A549 (cell line): ENCODE measurements around the gene HNRNPA3. TPM values are rescaled to one million over a fixed set of nuclear protein-coding genes. Genes with fewer than 3 reads are reported as not detected.
"Not testable (repeated sequence)": the region's sequence is repeated elsewhere in the genome, so short reads cannot be mapped to it uniquely, and the experiment has no call there.

Source experiments
- ATAC-seq, 2 experiments: fragments of 200-7000 bp in 1 of 2; fragments of >200 bp in 1 of 2; cut with Nextera tagmentation in 1 of 2; cut with Tn5 transposase in 1 of 2; 3 replicates each; pipeline versions ENCODE4 v1.8.0 to v1.9.1; 2018 to 2020; ENCODE audit warnings: mild to moderate bottlenecking in 1 of 2, moderate library complexity in 1 of 2
- CTCF ChIA-PET: fragments of 300-600 bp; sonication (Branson Sonifier 250); formaldehyde crosslinking; extraction: SDS; loops from one replicate; lab custom pipeline; 2021; ENCODE audit warnings: antibody characterized with exemption, inconsistent platforms; lab: Yijun Ruan, JAX
- POLR2A ChIA-PET: fragments of 350-600 bp; formaldehyde crosslinking; extraction: SDS; loops from one replicate; lab custom pipeline; 2021; ENCODE audit warnings: antibody characterized with exemption, inconsistent platforms; lab: Yijun Ruan, JAX
- DNase-seq, 2 experiments: peaks; one replicate each; pipeline versions ENCODE4 v3.0.0 to v3.0.0-alpha.2; 2011 to 2016; ENCODE audit warnings: low read depth in 1 of 2, low spot score in 1 of 2
- FAIRE-seq: peaks from 2 replicates; lab custom pipeline; 2011; peaks lifted over from hg19 to GRCh38; lab: Jason Lieb, UNC
- H3K27ac ChIP-seq, 2 experiments: fragments of >200 bp; sonication (Bioruptor Twin); formaldehyde crosslinking; 3 replicates each; pipeline ENCODE4 v1.5.1; 2016 to 2017
- H3K4me1 ChIP-seq: fragments of >200 bp; sonication (Bioruptor Twin); formaldehyde crosslinking; 3 replicates; pipeline ENCODE4 v1.6.1; 2016
- H3K4me2 ChIP-seq: fragments of >200 bp; sonication (Bioruptor Twin); formaldehyde crosslinking; 3 replicates; pipeline ENCODE4 v1.6.1; 2016
- H3K4me3 ChIP-seq: fragments of >200 bp; sonication (Bioruptor Twin); formaldehyde crosslinking; 3 replicates; pipeline ENCODE4 v1.5.1; 2016
- H3K9me3 ChIP-seq: fragments of >200 bp; sonication (Bioruptor Twin); formaldehyde crosslinking; 3 replicates; pipeline ENCODE4 v1.6.1; 2016
- CBX2 ChIP-seq: fragments of 200-600 bp; sonication (generic); IDR thresholded peaks from 2 replicates; pipeline ENCODE4 v1.6.1; 2016; ENCODE audit warnings: low read depth, mild to moderate bottlenecking, borderline replicate concordance
- CBX8 ChIP-seq: fragments of 200-600 bp; sonication (generic); IDR thresholded peaks from 2 replicates; pipeline ENCODE4 v1.6.1; 2016
- CHD4 ChIP-seq: fragments of 200-600 bp; sonication (generic); IDR thresholded peaks from 2 replicates; pipeline ENCODE4 v1.6.1; 2016; ENCODE audit warnings: antibody characterized with exemption, mild to moderate bottlenecking, borderline replicate concordance
- EP300 ChIP-seq, 2 experiments: fragments of >200 bp; sonication (Bioruptor Twin); formaldehyde crosslinking; IDR thresholded peaks; 2 replicates in 1 of 2; 3 replicates in 1 of 2; pipeline ENCODE4 v1.6.1; 2016 to 2017
- FOXS1 ChIP-seq: fragments of 250-450 bp; sonication (Bioruptor Pico); IDR thresholded peaks from 2 replicates; pipeline ENCODE4 v1.5.0; 2020; ENCODE audit warnings: mild to moderate bottlenecking, moderate library complexity
- HDAC2 ChIP-seq: fragments of 200-600 bp; sonication (generic); IDR thresholded peaks from 2 replicates; pipeline ENCODE4 v1.6.1; 2016
- HEYL ChIP-seq: fragments of 250-450 bp; sonication (Bioruptor Pico); IDR thresholded peaks from 2 replicates; pipeline ENCODE4 v1.8.0; 2021; ENCODE audit warnings: mild to moderate bottlenecking, moderate library complexity
- HOXA7 ChIP-seq: fragments of 250-450 bp; sonication (Bioruptor Pico); IDR thresholded peaks from 2 replicates; pipeline ENCODE4 v1.5.0; 2020; ENCODE audit warnings: mild to moderate bottlenecking, moderate library complexity
- HOXB13 ChIP-seq: fragments of 250-450 bp; sonication (Bioruptor Pico); IDR thresholded peaks from 2 replicates; pipeline ENCODE4 v1.5.0; 2020; ENCODE audit warnings: low read depth, mild to moderate bottlenecking, moderate library complexity
- KDM1A ChIP-seq: fragments of 200-600 bp; sonication (generic); IDR thresholded peaks from 2 replicates; pipeline ENCODE4 v1.6.1; 2016; ENCODE audit warnings: low read depth, mild to moderate bottlenecking
- KDM5A ChIP-seq: fragments of 200-600 bp; sonication (generic); IDR thresholded peaks from 2 replicates; pipeline ENCODE4 v1.6.1; 2016; ENCODE audit warnings: antibody characterized with exemption, mild to moderate bottlenecking
- NPAS2 ChIP-seq: fragments of 250-450 bp; sonication (Bioruptor Pico); IDR thresholded peaks from 2 replicates; pipeline ENCODE4 v1.8.0; 2022; ENCODE audit warnings: mild to moderate bottlenecking, moderate library complexity, borderline replicate concordance
- NR3C1 ChIP-seq: fragments of >200 bp; sonication (Bioruptor Twin); formaldehyde crosslinking; IDR thresholded peaks from 3 replicates; pipeline ENCODE4 v1.6.1; 2017
- PHF8 ChIP-seq: fragments of 200-600 bp; sonication (generic); IDR thresholded peaks from 2 replicates; pipeline ENCODE4 v1.6.1; 2016; ENCODE audit warnings: low read depth, mild to moderate bottlenecking, antibody characterized with exemption, moderate library complexity, borderline replicate concordance
- POLR2A ChIP-seq: IDR thresholded peaks from 2 replicates; pipeline ENCODE4 v1.6.1; 2012; ENCODE audit warnings: mild to moderate bottlenecking, low read length
- RAD21 ChIP-seq, 2 experiments: fragments of >200 bp in 1 of 2; sonication (Bioruptor Twin) in 1 of 2; formaldehyde crosslinking in 1 of 2; IDR thresholded peaks in 1 of 2; conservative IDR thresholded peaks in 1 of 2; 2 replicates in 1 of 2; 3 replicates in 1 of 2; pipeline ENCODE4 v1.6.1; 2012 to 2018; ENCODE audit warnings: inconsistent platforms in 1 of 2
- RARB ChIP-seq: fragments of 250-450 bp; sonication (Bioruptor Pico); IDR thresholded peaks from 2 replicates; pipeline ENCODE4 v1.8.0; 2021; ENCODE audit warnings: mild to moderate bottlenecking, moderate library complexity
- RFX5 ChIP-seq: fragments of 450-650 bp; IDR thresholded peaks from 2 replicates; pipeline ENCODE4 v1.7.1; 2014; ENCODE audit warnings: antibody characterized with exemption, mild to moderate bottlenecking, moderate library complexity
- RNF2 ChIP-seq: fragments of 200-600 bp; sonication (generic); IDR thresholded peaks from 2 replicates; pipeline ENCODE4 v1.6.1; 2016; ENCODE audit warnings: low read depth, mild to moderate bottlenecking, antibody characterized with exemption, moderate library complexity, borderline replicate concordance
- SMC3 ChIP-seq: fragments of >200 bp; sonication (Bioruptor Twin); formaldehyde crosslinking; IDR thresholded peaks from 3 replicates; pipeline ENCODE4 v1.6.1; 2018; ENCODE audit warnings: inconsistent platforms
- SREBF2 ChIP-seq: fragments of 450-650 bp; IDR thresholded peaks from 2 replicates; pipeline ENCODE4 v1.6.1; 2014; ENCODE audit warnings: mild to moderate bottlenecking, moderate library complexity
- TP53 ChIP-seq: fragments of 250-450 bp; sonication (Bioruptor Pico); IDR thresholded peaks from 2 replicates; pipeline ENCODE4 v1.5.0; 2021; ENCODE audit warnings: mild to moderate bottlenecking, moderate library complexity
- ZFP36 ChIP-seq: fragments of 450-650 bp; IDR thresholded peaks from 2 replicates; pipeline ENCODE4 v1.6.1; 2014; ENCODE audit warnings: borderline replicate concordance; ENCODE audit not compliant: partially characterized antibody
- WGBS: methylation state at CpG from one replicate; pipeline ENCODE4 v1.1.6; 2017; ENCODE audit errors: missing lambda C conversion rate; 5-methylcytosine and 5-hydroxymethylcytosine counted together
- polyA plus RNA-seq, 4 experiments: library from polyadenylated mRNA; depleted of rRNA in 3 of 4; stranded (reverse); fragments of >200 nt; fragmentation: RNase III in 1 of 4; extraction: RNeasy Plus Mini Kit Qiagen cat#74134 plus additional on column Dnase treatment in 1 of 4; gene quantifications; 2 replicates in 3 of 4; 3 replicates in 1 of 4; pipeline ENCODE4 v1.2.3, GENCODE V29; 2011 to 2017
- TF ChIP-seq, protein P1 (sequence below): fragments of >200 bp; sonication (Bioruptor Twin); formaldehyde crosslinking; IDR thresholded peaks from 3 replicates; pipeline ENCODE4 v1.5.1; 2016
- TF ChIP-seq, protein P2 (sequence below): fragments of >200 bp; sonication (Bioruptor Twin); formaldehyde crosslinking; IDR thresholded peaks from 3 replicates; pipeline ENCODE4 v1.6.1; 2016
- TF ChIP-seq, protein P3 (sequence below): fragments of 150-350 bp; IDR thresholded peaks from 2 replicates; pipeline ENCODE4 v1.6.1; 2014; ENCODE audit warnings: low read depth, mild to moderate bottlenecking, low read length

HNRNPA3 gene
- polyA plus RNA-seq, 2 of the 4 experiments (the other 2 are of a cell fraction), result 357 to 755 TPM

DNA sequence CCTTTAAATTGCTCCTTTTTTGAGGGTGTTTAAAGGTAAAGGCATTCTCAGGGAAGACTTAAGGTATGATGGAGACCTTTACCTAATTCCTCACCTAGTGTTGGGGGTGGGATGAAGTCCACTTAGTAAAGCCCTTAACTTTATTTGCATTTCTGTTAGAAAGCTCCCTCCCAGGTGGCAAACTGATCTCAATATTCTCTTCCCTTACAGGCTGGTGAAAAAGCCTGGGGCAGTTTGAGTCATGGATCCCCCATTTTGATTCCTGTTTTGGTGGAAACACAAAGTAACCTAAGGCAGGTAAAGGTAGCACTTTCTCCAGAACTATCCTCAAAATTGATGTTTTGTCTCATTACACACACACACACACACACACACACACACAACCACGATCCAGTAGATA, 33.8 kb upstream of the HNRNPA3 start:
- DNase-seq (no peak), FAIRE-seq (no peak), ATAC-seq (no peak)
- H3K4me2 ChIP-seq, result no peak overlapping the region
- H3K9me3 ChIP-seq, result no peaks in the 10 kb centered on the region
- ChIA-PET CTCF (interaction anchor here (1.7 to 3.9 kb wide), 3 partner anchors 15 to 86 kb away, joined by 4 to 19 read pairs (median 4); partner anchors contain the start of gene NFE2L2), POLR2A (no interaction called here)
- peaks cover 20% of the 10 kb centered on the region for H3K4me1 ChIP-seq
- 26% methylated on average over 1 of the region's 1 CpG for WGBS
- no peak overlapping the region for H3K4me3 ChIP-seq
- no peak overlapping the region for H3K27ac ChIP-seq
- TF ChIP-seq, protein P1, sequence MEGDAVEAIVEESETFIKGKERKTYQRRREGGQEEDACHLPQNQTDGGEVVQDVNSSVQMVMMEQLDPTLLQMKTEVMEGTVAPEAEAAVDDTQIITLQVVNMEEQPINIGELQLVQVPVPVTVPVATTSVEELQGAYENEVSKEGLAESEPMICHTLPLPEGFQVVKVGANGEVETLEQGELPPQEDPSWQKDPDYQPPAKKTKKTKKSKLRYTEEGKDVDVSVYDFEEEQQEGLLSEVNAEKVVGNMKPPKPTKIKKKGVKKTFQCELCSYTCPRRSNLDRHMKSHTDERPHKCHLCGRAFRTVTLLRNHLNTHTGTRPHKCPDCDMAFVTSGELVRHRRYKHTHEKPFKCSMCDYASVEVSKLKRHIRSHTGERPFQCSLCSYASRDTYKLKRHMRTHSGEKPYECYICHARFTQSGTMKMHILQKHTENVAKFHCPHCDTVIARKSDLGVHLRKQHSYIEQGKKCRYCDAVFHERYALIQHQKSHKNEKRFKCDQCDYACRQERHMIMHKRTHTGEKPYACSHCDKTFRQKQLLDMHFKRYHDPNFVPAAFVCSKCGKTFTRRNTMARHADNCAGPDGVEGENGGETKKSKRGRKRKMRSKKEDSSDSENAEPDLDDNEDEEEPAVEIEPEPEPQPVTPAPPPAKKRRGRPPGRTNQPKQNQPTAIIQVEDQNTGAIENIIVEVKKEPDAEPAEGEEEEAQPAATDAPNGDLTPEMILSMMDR, result no peak
- TF ChIP-seq ZFP36, result no peak
- no peak for TF ChIP-seq TP53 (CRISPR knock-in tag)
- TF ChIP-seq NPAS2 (CRISPR knock-in tag), result no peak
- TF ChIP-seq PHF8, result no peak
- TF ChIP-seq, protein P2, sequence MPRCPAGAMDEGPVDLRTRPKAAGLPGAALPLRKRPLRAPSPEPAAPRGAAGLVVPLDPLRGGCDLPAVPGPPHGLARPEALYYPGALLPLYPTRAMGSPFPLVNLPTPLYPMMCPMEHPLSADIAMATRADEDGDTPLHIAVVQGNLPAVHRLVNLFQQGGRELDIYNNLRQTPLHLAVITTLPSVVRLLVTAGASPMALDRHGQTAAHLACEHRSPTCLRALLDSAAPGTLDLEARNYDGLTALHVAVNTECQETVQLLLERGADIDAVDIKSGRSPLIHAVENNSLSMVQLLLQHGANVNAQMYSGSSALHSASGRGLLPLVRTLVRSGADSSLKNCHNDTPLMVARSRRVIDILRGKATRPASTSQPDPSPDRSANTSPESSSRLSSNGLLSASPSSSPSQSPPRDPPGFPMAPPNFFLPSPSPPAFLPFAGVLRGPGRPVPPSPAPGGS, result no peak
- TF ChIP-seq NR3C1, result no peak
- TF ChIP-seq CBX2, result no peak
- TF ChIP-seq RFX5, result no peak
- TF ChIP-seq, all 56 proteins: peak for 0

DNA sequence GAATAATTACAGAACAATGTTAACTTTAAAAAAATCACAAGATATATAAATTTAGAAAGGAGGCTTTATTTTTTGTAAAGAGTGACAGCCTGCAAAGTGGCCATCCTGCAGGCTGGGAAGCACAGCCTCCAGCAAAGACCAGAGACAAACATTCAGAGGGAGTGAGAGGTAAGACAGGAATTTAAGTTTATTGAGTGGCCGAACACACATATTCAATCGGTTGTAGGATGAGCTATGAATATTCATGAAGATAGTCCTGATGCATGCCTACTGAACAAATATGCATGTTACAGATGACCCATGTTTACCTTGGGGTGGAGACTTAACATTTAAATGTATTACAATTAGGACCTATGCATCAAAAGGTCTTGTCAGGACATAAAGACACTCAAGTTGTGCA, 33.4 kb upstream of the HNRNPA3 start:
- 61% methylated on average over 2 of the region's 2 CpGs for whole genome bisulfite sequencing
- ChIA-PET POLR2A (no interaction called here), CTCF (interaction anchor here (1.7 to 3.9 kb wide), 3 partner anchors 15 to 86 kb away, joined by 4 to 19 read pairs (median 4); partner anchors contain the start of gene NFE2L2)
- TF ChIP-seq EP300 (IDR thresholded peaks at IDR 0.05) (no peak), KDM5A (no peak), KDM1A (no peak), POLR2A (no peak), CBX8 (no peak), CHD4 (no peak), RAD21 (conservative IDR thresholded peaks at IDR 0.05 in 1 of 2, IDR thresholded peaks at IDR 0.05 in 1 of 2) (no peak), SMC3 (no peak)
- no peak overlapping the region for H3K4me3 ChIP-seq
- no peaks in the 10 kb centered on the region for H3K9me3 ChIP-seq
- H3K4me2 ChIP-seq, result no peak overlapping the region
- H3K27ac ChIP-seq, result no peak overlapping the region
- peaks cover 16% of the 10 kb centered on the region for H3K4me1 ChIP-seq
- no peak for DNase-seq
- no peak for FAIRE-seq
- no peak for ATAC-seq

DNA sequence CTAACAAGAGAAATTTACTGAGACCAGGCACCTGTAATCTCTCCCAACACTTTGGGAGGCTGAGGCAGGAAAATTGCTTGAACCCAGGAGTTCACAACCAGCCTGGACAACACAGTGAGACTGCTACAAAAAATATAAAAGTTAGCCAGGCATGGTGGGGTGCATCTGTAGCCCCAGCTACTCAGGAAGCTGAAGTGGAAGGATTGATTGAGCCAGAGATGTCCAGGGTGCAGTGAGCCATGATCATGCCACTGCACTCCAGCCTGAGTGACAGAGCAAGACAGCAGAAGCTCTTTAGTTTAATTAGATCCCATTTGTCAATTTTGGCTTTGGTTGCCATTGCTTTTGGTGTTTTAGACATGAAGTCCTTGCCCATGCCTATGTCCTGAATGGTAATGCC, 32.9 kb upstream of the HNRNPA3 start:
- DNase-seq, POLR2A ChIA-PET, ATAC-seq, H3K4me2 ChIP-seq, CTCF ChIA-PET, H3K27ac ChIP-seq, H3K9me3 ChIP-seq, H3K4me3 ChIP-seq, FAIRE-seq: not testable (repeated sequence)
- H3K4me1 ChIP-seq, result peaks cover 11% of the 10 kb centered on the region; the same call in 2 of the 3 replicates

DNA sequence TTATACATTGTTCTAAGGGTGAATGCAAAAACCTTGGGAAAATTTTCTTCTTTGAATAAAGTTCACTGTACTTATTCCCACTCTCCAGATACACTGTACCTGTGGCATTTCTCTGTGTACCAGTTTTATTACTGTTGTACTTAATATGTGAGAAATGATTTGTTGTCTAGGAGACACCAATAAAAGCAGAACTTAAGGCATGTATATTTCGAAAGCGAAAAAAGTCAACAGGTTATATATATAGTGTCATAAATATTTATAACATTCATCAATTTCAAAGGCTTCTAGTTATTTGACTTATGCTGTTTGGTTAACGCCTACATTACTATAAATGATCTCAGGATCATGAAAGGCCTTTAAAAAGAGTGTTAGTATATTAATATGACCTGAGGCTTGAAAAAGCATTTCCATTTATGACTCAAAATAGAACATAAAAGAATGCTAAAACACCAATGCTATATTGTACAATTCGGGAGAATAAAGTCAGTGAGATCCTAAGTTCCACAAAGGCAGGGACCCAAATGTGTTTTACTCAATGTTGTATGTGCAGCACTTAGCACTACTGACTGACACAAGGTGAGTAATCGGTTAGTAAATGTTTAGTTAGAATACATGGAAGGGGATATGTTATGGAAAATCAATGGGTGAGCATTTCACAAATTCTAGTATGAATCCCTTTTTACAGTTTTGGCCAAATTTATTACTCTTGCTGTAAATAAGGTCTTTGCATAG, 32.2 kb upstream of the HNRNPA3 start:
- no peak for DNase-seq
- no peak for FAIRE-seq
- ChIA-PET CTCF (interaction anchor here (1.1 kb wide), 1 partner anchor 16 kb away, joined by 9 read pairs; no protein-coding TSS in a partner anchor), POLR2A (no interaction called here)
- no peak for TF ChIP-seq HOXB13 (CRISPR knock-in tag)
- TF ChIP-seq, protein P3, sequence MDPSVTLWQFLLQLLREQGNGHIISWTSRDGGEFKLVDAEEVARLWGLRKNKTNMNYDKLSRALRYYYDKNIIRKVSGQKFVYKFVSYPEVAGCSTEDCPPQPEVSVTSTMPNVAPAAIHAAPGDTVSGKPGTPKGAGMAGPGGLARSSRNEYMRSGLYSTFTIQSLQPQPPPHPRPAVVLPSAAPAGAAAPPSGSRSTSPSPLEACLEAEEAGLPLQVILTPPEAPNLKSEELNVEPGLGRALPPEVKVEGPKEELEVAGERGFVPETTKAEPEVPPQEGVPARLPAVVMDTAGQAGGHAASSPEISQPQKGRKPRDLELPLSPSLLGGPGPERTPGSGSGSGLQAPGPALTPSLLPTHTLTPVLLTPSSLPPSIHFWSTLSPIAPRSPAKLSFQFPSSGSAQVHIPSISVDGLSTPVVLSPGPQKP, result no peak
- no peak for TF ChIP-seq HEYL (CRISPR knock-in tag)
- no peak for TF ChIP-seq RNF2
- no peak for TF ChIP-seq HOXA7 (CRISPR knock-in tag)
- no peak for TF ChIP-seq FOXS1 (CRISPR knock-in tag)
- no peak for TF ChIP-seq CHD4
- no peak for TF ChIP-seq RARB (CRISPR knock-in tag)
- no peak for TF ChIP-seq RAD21 (conservative IDR thresholded peaks at IDR 0.05 in 1 of 2, IDR thresholded peaks at IDR 0.05 in 1 of 2)
- TF ChIP-seq SREBF2, result no peak
- no peak for TF ChIP-seq HDAC2
- no peak for TF ChIP-seq RFX5
- WGBS, result 78% methylated on average over 5 of the region's 5 CpGs
- no peak overlapping the region for H3K4me3 ChIP-seq
- peaks cover 11% of the 10 kb centered on the region; the same call in 2 of the 3 replicates for H3K4me1 ChIP-seq
- H3K9me3 ChIP-seq, result no peaks in the 10 kb centered on the region
- H3K4me2 ChIP-seq, result no peak overlapping the region
- ATAC-seq, result no peak
- H3K27ac ChIP-seq, result no peak overlapping the region
